GM19328 (cell line): ENCODE results near the gene RAB24.
"Not testable (repeated sequence)": the region's sequence is repeated elsewhere in the genome, so short reads cannot be mapped to it uniquely, and the experiment has no call there.

Source experiments
- ATAC-seq: cut with Tn5 transposase; IDR thresholded peaks from one replicate; pipeline ENCODE4 v1.9.1; 2021; ENCODE audit warnings: mild to moderate bottlenecking, moderate library complexity; ENCODE audit not compliant: unreplicated experiment

RAB24 gene

GRCh38 chr5:177296581-177296980 is 6.9 kb downstream of the RAB24 start:
- no peak for ATAC-seq

- ATAC-seq = no peak
Measured at GRCh38 chr5:177295924-177296323, 7.6 kb downstream of the RAB24 start.

- ATAC-seq = no peak
Measured at GRCh38 chr5:177294632-177295031, 8.9 kb downstream of the RAB24 start.

- no peak for ATAC-seq
Measured at GRCh38 chr5:177293819-177294581, 9.5 kb downstream of the RAB24 start.

GRCh38 chr5:177291735-177292134 is 11.8 kb downstream of the RAB24 start:
- no peak for ATAC-seq

GRCh38 chr5:177290816-177291596 is 12.5 kb downstream of the RAB24 start:
- no peak for ATAC-seq

- no peak for ATAC-seq
Measured at GRCh38 chr5:177288191-177288590, 15.3 kb downstream of the RAB24 start.

GRCh38 chr5:177276886-177277285 is 26.6 kb downstream of the RAB24 start:
- ATAC-seq = no peak

GRCh38 chr5:177275883-177276282 is 27.6 kb downstream of the RAB24 start:
- ATAC-seq = no peak

- no peak for ATAC-seq
Measured at GRCh38 chr5:177271113-177271512, 32.4 kb downstream of the RAB24 start.

- ATAC-seq = no peak
Measured at GRCh38 chr5:177270653-177271052, 32.9 kb downstream of the RAB24 start.

- no peak for ATAC-seq
Measured at GRCh38 chr5:177269976-177270375, 33.5 kb downstream of the RAB24 start.

GRCh38 chr5:177269232-177269895 is 34.2 kb downstream of the RAB24 start:
- ATAC-seq = no peak

GRCh38 chr5:177265395-177265794 is 38.1 kb downstream of the RAB24 start:
- no peak for ATAC-seq

GRCh38 chr5:177264178-177264577 is 39.3 kb downstream of the RAB24 start:
- no peak for ATAC-seq

- no peak for ATAC-seq
Measured at GRCh38 chr5:177261510-177261909, 42.0 kb downstream of the RAB24 start.

GRCh38 chr5:177260961-177261360 is 42.6 kb downstream of the RAB24 start:
- no peak for ATAC-seq

GRCh38 chr5:177258711-177259110 is 44.8 kb downstream of the RAB24 start:
- ATAC-seq = not testable (repeated sequence)

GRCh38 chr5:177256296-177256695 is 47.2 kb downstream of the RAB24 start:
- no peak for ATAC-seq

GRCh38 chr5:177253252-177253651 is 50.3 kb downstream of the RAB24 start:
- no peak for ATAC-seq
